GM19395 (cell line): ENCODE results near the gene ZFHX3.
"Not testable (repeated sequence)": the region's sequence is repeated elsewhere in the genome, so short reads cannot be mapped to it uniquely, and the experiment has no call there.

ENCODE experiments used
- ATAC-seq: cut with Tn5 transposase; IDR thresholded peaks from one replicate; pipeline ENCODE4 v1.9.1; 2021; ENCODE audit warnings: mild to moderate bottlenecking, moderate library complexity; ENCODE audit not compliant: unreplicated experiment

The ZFHX3 gene, protein sequence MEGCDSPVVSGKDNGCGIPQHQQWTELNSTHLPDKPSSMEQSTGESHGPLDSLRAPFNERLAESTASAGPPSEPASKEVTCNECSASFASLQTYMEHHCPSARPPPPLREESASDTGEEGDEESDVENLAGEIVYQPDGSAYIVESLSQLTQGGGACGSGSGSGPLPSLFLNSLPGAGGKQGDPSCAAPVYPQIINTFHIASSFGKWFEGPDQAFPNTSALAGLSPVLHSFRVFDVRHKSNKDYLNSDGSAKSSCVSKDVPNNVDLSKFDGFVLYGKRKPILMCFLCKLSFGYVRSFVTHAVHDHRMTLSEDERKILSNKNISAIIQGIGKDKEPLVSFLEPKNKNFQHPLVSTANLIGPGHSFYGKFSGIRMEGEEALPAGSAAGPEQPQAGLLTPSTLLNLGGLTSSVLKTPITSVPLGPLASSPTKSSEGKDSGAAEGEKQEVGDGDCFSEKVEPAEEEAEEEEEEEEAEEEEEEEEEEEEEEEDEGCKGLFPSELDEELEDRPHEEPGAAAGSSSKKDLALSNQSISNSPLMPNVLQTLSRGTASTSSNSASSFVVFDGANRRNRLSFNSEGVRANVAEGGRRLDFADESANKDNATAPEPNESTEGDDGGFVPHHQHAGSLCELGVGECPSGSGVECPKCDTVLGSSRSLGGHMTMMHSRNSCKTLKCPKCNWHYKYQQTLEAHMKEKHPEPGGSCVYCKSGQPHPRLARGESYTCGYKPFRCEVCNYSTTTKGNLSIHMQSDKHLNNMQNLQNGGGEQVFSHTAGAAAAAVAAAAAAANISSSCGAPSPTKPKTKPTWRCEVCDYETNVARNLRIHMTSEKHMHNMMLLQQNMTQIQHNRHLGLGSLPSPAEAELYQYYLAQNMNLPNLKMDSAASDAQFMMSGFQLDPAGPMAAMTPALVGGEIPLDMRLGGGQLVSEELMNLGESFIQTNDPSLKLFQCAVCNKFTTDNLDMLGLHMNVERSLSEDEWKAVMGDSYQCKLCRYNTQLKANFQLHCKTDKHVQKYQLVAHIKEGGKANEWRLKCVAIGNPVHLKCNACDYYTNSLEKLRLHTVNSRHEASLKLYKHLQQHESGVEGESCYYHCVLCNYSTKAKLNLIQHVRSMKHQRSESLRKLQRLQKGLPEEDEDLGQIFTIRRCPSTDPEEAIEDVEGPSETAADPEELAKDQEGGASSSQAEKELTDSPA (N-terminal part only)

DNA sequence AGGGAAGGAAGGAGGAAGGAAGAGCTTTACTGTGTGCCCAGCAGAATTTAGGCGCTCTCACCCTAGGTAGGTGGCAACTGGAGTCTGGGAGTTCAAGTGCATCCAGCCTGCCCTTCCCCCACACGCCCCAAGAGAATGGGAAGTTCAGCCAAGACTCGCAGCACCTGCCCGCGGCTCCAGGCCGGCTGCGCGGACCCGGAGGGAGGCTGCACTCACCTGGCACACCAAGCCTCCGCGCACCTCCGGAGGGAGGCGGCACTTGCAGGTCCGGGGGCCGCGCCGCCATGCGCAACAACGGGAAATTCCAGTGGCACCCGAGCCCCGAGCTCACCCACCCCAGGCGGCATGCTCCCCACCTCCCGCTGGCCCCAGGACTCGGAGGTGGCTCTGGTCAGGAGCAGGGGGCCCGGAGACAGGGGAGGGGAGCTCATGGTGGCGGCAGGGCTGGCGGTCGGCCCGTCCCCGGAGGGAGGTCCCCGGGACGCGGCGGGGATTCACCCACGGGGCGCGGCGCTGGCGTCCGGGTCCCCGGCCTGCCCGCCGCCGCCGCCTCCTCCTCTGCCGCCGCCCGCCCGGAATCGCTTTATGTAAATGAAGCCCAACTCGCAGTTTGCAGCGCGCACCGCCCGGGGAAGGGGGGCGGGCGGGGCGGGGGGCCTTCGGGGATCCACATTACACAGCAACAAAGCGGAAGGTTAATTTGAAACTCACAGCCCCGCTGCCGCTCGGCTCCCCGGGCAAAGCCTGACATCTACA is at the start of gene ZFHX3:
ZFHX3 (minus strand) TSS at position 593 of the 756 bp plus-strand sequence. CDS start 87,983 bp downstream, outside the sequence.
- ATAC-seq: peak; percentile 80

DNA sequence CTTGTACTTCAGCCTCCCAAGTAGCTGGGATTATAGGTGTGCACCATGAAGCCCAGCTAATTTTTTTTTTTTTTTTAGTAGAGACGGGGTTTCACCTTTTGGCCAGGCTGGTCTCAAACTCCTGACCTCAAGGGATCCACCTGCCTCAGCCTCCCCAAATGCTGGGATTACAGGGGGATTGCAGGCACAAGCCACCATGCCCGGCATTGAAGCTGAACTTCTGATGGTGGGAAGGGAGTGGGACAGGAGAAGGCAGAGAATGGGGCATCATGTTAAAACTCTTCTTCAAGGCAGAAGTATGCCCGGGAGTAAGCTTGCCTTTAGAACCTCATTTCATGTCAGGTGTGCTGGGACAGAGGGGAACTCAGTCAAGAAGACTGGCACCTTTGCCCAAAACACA is 48.6 kb upstream of the ZFHX3 start:
- ATAC-seq: no peak

- ATAC-seq: no peak
Observed at GRCh38 chr16:73095885-73096421, 48.0 kb upstream of the ZFHX3 start.

DNA sequence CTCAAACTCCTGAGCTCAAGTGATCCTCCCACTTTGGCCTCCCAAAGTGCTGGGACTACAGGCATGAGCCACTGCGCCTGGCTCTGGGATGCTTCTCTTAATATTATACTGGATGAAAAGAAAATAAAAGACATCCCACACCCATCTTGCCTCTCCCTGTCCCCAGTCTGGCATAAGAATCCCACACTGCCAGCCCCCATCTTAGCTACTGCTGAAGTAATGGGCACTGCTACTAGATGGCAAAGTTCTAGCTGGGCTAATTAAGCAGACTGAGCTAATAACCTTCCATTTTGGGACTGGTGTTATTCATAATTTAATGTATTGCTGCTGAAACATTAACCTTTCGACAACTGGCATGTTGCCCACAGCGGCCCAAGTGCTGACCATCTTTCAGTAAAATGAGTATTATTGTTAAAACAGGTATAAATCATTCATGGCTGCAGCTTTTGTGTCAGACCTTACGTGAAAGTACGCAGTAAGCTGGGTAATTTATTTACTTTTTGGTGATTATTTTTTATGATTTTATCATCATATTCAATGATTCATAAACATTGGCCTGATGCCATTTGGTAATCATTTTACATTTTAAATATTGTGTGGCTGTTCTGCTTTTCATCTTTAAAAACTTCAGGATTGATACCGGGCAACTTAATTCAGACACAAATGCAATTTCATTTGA is 47.4 kb upstream of the ZFHX3 start:
- no peak for ATAC-seq

DNA sequence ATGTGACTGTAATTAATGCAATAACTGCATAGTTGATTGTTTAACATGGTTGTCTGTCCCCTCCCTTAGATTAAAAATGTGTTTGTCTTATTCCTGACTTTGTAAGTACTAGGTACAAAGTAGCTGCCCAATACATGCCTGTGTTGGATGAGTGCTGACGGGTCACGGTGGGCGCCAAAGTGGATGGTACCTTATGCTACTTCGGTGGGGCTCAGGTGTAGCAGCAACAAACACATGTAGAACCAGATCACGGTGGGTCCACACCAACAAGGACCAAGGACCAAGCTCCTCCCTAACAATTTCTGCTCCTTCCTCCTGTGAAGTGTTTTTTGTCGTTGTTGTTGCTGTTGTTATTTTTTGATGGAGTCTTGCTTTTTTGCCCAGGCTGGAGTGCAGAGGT is 46.4 kb upstream of the ZFHX3 start:
- ATAC-seq: no peak

DNA sequence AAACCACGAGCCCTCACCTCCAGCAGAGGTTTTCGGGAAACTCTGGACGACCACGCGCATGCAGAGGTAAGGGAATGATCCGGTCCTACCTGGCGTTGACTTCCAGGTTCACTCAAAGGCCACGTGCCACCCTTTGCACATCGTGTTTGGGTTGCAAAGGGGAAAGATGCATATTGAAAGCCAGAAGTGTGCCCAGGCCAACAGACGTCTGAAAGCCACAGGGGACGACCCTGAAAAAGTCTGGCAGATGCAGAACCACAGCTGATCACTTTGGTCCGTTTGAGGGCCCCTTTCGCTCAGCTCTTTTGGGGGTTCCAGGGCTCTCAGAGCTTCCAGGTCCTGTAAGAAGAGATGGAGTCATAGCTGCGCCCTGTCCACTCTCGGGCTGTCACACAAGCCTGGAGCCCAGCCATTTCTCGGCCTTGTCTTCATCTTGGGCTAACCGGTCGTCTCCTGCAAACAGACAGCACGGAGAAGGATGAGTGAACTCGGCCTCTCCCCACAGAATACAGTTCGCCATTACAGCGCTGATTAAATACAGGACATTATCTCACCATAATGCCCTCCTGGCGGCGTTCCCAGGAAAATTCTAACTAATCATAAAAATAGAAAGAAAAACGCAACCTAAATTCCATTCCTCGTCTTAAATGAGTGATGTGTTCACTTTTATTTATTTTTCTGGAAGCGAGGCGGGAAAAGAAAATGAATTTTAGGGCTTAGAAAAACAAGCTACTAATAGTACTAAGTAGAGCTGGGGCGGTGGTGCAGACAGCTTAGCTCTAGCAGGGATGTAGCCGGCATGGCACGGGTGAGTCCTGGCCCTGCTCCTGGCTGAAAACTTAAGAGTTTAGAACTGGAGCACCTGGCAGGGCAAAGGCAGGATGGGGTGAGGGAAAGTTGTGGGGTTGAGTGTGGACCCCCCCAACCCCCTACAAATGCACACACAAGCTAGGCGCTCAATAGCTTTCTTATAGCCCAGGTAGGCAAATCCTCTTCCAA is 45.5 kb upstream of the ZFHX3 start:
- ATAC-seq: no peak

GRCh38 chr16:73092236-73092781 is 44.4 kb upstream of the ZFHX3 start:
- ATAC-seq: no peak

GRCh38 chr16:73091174-73091573 is 43.2 kb upstream of the ZFHX3 start:
- no peak for ATAC-seq

GRCh38 chr16:73089420-73089819 is 41.5 kb upstream of the ZFHX3 start:
- ATAC-seq: no peak

DNA sequence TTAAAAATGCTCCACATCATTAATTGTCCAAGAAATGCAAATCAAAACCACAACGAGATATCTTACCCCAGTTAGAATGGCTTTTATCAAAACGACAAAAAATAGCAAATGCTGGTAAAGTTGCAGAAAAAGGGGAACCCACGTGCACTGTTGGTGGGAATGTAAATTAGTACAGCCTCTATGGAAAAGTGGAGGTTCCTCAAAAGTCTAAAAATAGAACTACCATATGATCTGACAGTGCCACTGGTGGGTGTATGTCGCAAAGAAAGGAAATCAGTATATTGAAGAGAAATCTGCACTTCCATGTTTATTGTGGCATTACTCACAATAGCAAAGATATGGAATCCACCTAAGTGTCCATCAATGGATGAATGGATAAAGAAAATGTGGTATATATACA is 38.2 kb upstream of the ZFHX3 start:
- no peak for ATAC-seq

DNA sequence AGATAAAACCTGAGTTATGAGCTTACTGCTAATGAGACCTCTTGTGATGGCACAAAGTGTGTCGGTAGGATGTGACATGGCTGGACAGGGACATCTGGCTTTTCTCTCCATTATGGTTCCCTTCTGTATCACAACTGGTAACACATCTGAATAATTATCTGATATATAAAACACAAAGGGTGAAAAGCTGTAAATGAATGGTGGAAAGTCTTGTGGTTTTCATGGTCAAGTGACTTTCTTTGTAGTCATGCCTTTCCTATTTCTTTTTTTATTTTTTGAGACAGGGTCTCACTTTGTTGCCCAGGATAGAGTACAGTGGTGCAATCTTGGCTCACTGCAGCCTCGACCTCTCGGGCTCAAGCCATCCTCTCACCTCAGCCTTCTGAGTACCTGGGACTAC is 35.3 kb upstream of the ZFHX3 start:
- no peak for ATAC-seq

DNA sequence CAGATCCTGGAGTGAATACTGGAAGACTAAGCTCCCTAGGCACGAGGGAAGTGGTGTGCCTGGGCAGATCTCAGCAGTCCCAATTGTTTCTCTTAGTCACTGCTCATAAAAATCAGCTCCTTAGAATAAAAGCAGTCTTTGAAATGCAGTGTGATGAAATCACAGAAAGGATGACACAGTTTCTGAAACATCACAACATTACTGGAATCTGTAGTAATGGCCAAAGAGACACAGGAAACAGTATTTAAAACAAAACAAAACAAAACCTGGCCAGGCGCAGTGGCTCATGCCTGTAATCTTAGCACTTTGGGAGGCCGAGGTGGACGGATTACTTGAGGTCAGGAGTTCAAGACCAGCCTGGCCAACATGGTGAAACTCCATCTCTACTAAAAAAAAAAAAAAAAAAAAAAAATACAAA is 34.7 kb upstream of the ZFHX3 start:
- not testable (repeated sequence) for ATAC-seq

GRCh38 chr16:73080931-73081330 is 33.0 kb upstream of the ZFHX3 start:
- no peak for ATAC-seq

- no peak for ATAC-seq
Observed at GRCh38 chr16:73076324-73076810, 28.4 kb upstream of the ZFHX3 start.

DNA sequence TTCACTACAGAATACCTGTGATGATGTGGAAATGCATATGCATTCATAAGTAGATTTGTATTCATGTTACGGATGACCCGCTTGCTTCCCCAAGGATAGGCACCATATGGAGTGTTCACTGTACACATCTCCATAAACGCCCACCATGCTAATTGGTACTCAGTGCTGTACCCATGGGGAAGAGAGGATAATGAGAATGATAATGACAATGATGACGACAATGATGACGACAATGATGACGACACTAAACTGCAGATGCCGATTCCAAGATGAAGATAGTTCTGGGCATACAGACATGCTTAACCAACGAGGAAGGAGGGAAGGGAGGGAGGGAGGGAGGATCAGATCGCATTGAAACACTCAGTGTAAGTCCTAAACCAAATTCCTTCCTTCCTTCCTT is 26.5 kb upstream of the ZFHX3 start:
- no peak for ATAC-seq

GRCh38 chr16:73072051-73072450 is 24.1 kb upstream of the ZFHX3 start:
- ATAC-seq: not testable (repeated sequence)

GRCh38 chr16:73071131-73071940 is 23.4 kb upstream of the ZFHX3 start:
- no peak for ATAC-seq
